Activated CD8-positive, alpha-beta memory T cell treated with anti-CD3 and anti-CD28 coated beads, Interleukin-2, amount 50 U/mL, for 24 hours (primary cell): ENCODE data around the gene EHMT1.
"Not testable (repeated sequence)": the region's sequence is repeated elsewhere in the genome, so short reads cannot be mapped to it uniquely, and the experiment has no call there.

Experiments used
- DNase-seq: peaks from one replicate; pipeline ENCODE4 v3.0.0-alpha.2; 2020; ENCODE audit errors: extremely low read depth

The EHMT1 gene

GRCh38 chr9:137759649-137760321 lies 141.0 kb downstream of the EHMT1 start:
- DNase-seq, result no peak

- no peak for DNase-seq
Measured at GRCh38 chr9:137760426-137760825, 141.6 kb downstream of the EHMT1 start.

GRCh38 chr9:137761032-137761431 lies 142.2 kb downstream of the EHMT1 start:
- DNase-seq, result no peak

GRCh38 chr9:137761793-137762192 lies 143.0 kb downstream of the EHMT1 start:
- no peak for DNase-seq

- DNase-seq, result no peak
Measured at GRCh38 chr9:137762414-137763061, 143.7 kb downstream of the EHMT1 start.

GRCh38 chr9:137763271-137763955 lies 144.6 kb downstream of the EHMT1 start:
- DNase-seq, result no peak

GRCh38 chr9:137764171-137764671 lies 145.4 kb downstream of the EHMT1 start:
- no peak for DNase-seq

- no peak for DNase-seq
Measured at GRCh38 chr9:137764981-137765380, 146.2 kb downstream of the EHMT1 start.

- no peak for DNase-seq
Measured at GRCh38 chr9:137765536-137765935, 146.7 kb downstream of the EHMT1 start.

- no peak for DNase-seq
Measured at GRCh38 chr9:137771580-137771979, 152.8 kb downstream of the EHMT1 start.

GRCh38 chr9:137772281-137772873 lies 153.6 kb downstream of the EHMT1 start:
- no peak for DNase-seq

- DNase-seq, result no peak
Measured at GRCh38 chr9:137774775-137775386, 156.1 kb downstream of the EHMT1 start.

GRCh38 chr9:137776306-137776995 lies 157.6 kb downstream of the EHMT1 start:
- DNase-seq, result no peak

- no peak for DNase-seq
Measured at GRCh38 chr9:137777761-137778160, 159.0 kb downstream of the EHMT1 start.

GRCh38 chr9:137778336-137778735 lies 159.5 kb downstream of the EHMT1 start:
- DNase-seq, result no peak

- DNase-seq, result no peak
Measured at GRCh38 chr9:137778914-137779313, 160.1 kb downstream of the EHMT1 start.

GRCh38 chr9:137780031-137780430 lies 161.2 kb downstream of the EHMT1 start:
- not testable (repeated sequence) for DNase-seq

GRCh38 chr9:137781906-137782585 lies 163.2 kb downstream of the EHMT1 start:
- DNase-seq, result no peak

- DNase-seq, result no peak
Measured at GRCh38 chr9:137783521-137783920, 164.7 kb downstream of the EHMT1 start.

GRCh38 chr9:137784046-137784445 lies 165.2 kb downstream of the EHMT1 start:
- DNase-seq, result no peak
